ENCODE data around the gene RALGPS2. TPM values are rescaled to one million over a fixed set of nuclear protein-coding genes. Genes with fewer than 3 reads are reported as not detected.

Gene RALGPS2
- total RNA-seq, 1 donor, result 38.0 TPM

DNA sequence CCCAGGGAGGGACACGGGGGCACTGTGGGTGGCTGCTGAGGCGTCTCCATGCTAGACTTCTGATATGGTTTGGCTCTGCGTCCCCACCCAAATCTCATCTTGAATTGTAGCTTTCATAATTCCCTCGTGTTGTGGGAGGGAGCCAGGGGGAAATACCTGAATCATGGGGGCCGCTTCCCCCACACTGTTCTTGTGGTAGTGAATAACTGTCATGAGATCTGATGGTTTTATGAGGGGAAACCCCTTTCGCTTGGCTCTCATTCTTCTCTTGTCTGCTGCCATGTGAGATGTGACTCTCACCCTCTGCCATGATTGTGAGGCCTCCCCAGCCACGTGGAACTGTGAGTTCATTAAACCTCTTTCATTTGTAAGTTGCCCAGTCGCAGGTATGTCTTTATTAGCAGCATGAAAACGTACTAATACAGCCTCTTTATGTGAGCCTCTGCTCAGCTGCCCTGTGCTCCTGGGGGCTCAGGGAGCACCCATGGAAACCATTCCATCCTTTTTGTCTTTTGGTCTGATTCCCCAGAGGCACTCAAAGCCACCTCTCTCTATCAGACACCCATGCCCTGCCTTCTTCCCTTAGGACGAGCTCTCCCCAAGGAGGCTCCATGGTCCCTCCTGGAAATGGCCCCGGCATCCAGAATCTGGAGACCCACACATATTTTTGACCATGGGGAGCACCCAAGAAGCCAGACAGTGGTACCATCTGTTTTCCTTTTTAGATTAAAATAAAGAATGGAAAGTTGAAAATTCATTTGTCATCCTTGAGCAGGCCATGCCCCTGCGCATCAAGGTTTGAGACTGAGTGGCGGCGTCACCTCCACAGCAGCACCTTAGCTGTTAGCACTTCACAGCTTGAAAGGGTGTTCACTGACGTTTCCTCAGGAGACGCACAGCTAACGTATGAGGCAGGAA lies 234.8 kb downstream of the RALGPS2 start:
- DNase-seq (ENCODE audit: low read depth), result no peak
- no peak overlapping the region for H3K4me3 ChIP-seq (ENCODE audit: low read depth, low read length)
- TF ChIP-seq, protein P1, sequence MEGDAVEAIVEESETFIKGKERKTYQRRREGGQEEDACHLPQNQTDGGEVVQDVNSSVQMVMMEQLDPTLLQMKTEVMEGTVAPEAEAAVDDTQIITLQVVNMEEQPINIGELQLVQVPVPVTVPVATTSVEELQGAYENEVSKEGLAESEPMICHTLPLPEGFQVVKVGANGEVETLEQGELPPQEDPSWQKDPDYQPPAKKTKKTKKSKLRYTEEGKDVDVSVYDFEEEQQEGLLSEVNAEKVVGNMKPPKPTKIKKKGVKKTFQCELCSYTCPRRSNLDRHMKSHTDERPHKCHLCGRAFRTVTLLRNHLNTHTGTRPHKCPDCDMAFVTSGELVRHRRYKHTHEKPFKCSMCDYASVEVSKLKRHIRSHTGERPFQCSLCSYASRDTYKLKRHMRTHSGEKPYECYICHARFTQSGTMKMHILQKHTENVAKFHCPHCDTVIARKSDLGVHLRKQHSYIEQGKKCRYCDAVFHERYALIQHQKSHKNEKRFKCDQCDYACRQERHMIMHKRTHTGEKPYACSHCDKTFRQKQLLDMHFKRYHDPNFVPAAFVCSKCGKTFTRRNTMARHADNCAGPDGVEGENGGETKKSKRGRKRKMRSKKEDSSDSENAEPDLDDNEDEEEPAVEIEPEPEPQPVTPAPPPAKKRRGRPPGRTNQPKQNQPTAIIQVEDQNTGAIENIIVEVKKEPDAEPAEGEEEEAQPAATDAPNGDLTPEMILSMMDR (IDR thresholded peaks at IDR 0.05; ENCODE audit: insufficient read depth, low read depth, low read length), result no peak

DNA sequence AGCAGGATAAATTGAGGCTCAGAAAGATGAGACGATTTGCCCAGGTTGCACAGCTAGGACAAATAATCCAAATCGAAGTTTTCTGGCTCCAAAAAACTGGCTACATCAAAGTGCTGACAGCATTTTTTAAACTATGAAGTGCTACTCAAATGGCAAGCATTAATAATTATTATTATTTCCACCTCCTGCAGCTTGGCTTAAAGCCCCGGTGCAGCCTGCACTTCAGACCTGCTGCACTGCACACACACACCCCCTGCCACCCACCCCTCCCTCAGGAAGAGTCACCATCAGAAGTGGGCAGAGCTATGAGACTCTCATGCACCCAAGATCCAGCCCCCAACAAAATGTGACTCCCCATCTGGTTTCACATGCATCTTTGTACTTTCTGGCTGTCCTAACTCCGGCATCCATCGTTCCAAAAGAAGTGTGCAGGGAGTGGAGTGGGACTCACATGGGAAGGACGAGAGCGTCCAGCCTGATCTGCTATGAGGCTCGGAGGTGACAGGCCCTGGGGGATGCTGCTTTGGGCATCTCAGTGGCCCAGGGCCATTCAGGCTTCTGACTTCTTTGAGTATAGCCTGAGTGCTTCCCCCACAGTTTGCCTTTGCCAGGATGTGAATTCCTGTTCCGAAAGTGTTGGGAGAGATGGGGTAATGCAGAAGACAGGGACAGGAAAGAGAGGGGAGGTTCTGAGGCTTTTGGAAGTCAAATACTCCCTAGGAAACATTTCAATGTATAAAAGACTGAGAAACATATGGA lies 235.6 kb downstream of the RALGPS2 start:
- DNase-seq (ENCODE audit: low read depth), result no peak
- TF ChIP-seq, protein P1 (IDR thresholded peaks at IDR 0.05; ENCODE audit: insufficient read depth, low read depth, low read length), result no peak
- no peak overlapping the region for H3K4me3 ChIP-seq (ENCODE audit: low read depth, low read length)

DNA sequence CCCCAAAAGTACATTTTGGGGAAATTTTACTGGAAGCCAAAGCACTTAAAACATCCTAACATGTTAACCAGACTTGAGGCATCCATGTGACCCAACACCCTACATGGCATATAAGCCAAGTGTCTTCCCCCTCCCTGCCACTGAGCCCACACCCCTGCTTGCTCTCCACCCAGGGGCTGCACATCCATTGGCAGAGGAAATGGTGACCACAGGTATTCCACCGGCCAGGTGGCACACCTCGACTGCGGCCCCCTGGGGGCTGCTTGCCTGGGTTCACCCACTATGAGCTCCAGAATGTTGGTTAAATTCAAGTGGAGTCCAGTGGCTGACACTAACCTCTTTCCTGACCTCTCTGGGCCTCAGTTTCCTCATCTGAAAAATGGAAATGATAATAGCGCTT lies 236.3 kb downstream of the RALGPS2 start:
- TF ChIP-seq, protein P1 (IDR thresholded peaks at IDR 0.05; ENCODE audit: insufficient read depth, low read depth, low read length), result no peak
- no peak overlapping the region for H3K4me3 ChIP-seq (ENCODE audit: low read depth, low read length)
- DNase-seq (ENCODE audit: low read depth), result no peak

DNA sequence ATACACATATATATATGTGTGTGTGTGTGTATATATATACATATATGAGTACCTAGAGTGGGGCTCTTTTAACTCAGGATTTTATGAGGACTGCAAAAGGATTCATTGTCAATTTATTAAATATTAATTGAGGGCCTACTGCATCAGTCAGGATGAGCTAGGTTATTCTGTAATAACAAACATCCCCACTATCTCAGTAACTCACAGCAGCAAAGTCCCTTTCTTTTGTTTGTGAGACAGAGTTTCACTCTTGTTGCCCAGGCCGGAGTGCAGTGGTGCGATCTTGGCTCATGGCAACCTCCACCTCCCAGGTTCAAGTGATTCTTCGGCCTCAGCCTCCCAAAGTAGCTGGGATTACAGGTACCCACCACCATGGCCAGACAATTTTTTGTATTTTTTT lies 236.8 kb downstream of the RALGPS2 start:
- no peak for DNase-seq (ENCODE audit: low read depth)
- no peak overlapping the region for H3K4me3 ChIP-seq (ENCODE audit: low read depth, low read length)
- TF ChIP-seq, protein P1 (IDR thresholded peaks at IDR 0.05; ENCODE audit: insufficient read depth, low read depth, low read length), result no peak

DNA sequence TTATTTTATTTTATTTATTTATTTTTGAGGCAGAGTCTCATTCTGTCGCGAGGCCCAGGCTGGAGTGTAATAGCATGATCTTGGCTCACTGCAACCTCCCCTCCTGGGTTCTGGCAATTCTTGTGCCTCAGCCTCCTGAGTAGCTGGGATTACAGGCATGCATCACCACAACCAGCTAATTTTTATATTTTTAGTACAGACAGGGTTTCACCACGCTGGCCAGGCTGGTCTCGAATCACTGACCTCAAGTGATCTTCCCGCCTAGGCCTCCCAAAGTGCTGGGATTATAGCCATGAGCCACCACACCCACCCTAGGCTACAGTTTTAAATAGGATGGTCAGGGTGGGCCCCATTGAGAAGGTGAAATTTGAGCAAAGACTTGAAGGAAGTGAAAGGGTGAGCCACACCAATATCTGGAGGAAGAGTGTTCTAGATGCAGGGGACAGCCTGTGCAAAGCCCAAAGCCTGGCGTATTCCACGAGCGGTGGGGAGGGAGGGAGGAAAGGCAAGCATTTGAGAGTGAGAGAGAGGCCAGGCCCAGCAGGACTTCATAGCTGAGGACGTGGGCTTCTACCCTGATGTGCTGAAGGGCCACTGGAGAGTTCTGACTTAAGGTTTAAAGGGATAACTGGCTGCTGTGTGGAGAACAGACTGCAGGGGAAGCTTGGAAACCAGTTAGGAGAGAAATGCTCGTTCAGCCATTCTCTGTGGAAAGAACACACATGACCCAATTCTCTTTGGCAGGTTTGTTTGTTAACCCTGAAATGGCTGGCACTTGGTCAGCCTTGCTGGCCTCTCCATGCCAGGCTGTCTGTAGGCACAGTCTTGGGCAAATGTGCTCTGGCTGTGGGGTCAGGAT lies 238.0 kb downstream of the RALGPS2 start:
- no peak for DNase-seq (ENCODE audit: low read depth)
- TF ChIP-seq, protein P1 (IDR thresholded peaks at IDR 0.05; ENCODE audit: insufficient read depth, low read depth, low read length), result no peak
- no peak overlapping the region for H3K4me3 ChIP-seq (ENCODE audit: low read depth, low read length)
